RWPE2 (cell line): ENCODE data around the gene OR52K2.
"Not testable (repeated sequence)": the region's sequence is repeated elsewhere in the genome, so short reads cannot be mapped to it uniquely, and the experiment has no call there.

Experiments
- ATAC-seq: fragments of 200-7000 bp; cut with Tn5 transposase; 3 replicates; pipeline ENCODE4 v1.9.1; 2021; ENCODE audit warnings: low read depth
- DNase-seq: peaks from one replicate; pipeline ENCODE4 v3.0.0-alpha.2; 2020; ENCODE audit warnings: low spot score
- H3K27ac ChIP-seq: fragments of 450-650 bp; 2 replicates; pipeline ENCODE4 v1.5.1; 2017; ENCODE audit warnings: mild to moderate bottlenecking; ENCODE audit not compliant: poor library complexity, severe bottlenecking
- H3K27me3 ChIP-seq: fragments of 250-450 bp; sonication (Bioruptor Pico); 2 replicates; pipeline ENCODE4 v1.5.1; 2021; ENCODE audit warnings: mild to moderate bottlenecking, moderate library complexity; ENCODE audit not compliant: insufficient read depth, poor library complexity, severe bottlenecking
- H3K36me3 ChIP-seq: fragments of 250-450 bp; sonication (Bioruptor Pico); 2 replicates; pipeline ENCODE4 v1.5.1; 2020; ENCODE audit warnings: low read depth, mild to moderate bottlenecking, moderate library complexity
- H3K4me1 ChIP-seq: fragments of 250-450 bp; sonication (Bioruptor Pico); 2 replicates; pipeline ENCODE4 v1.5.1; 2021; ENCODE audit warnings: mild to moderate bottlenecking, moderate library complexity; ENCODE audit not compliant: insufficient read depth, poor library complexity, severe bottlenecking
- H3K4me3 ChIP-seq: fragments of 250-450 bp; sonication (Bioruptor Pico); 2 replicates; pipeline ENCODE4 v1.5.1; 2021; ENCODE audit warnings: mild to moderate bottlenecking, moderate library complexity; ENCODE audit not compliant: severe bottlenecking
- H3K9me3 ChIP-seq: fragments of 250-450 bp; sonication (Bioruptor Pico); 2 replicates; pipeline ENCODE4 v1.5.1; 2021; ENCODE audit warnings: mild to moderate bottlenecking, moderate library complexity; ENCODE audit not compliant: severe bottlenecking
- TF ChIP-seq, protein P1 (sequence below): fragments of 450-650 bp; IDR thresholded peaks from one replicate; pipeline ENCODE4 v1.5.1; 2017; ENCODE audit warnings: mild to moderate bottlenecking, moderate library complexity; ENCODE audit not compliant: poor library complexity, severe bottlenecking

OR52K2 gene

DNA sequence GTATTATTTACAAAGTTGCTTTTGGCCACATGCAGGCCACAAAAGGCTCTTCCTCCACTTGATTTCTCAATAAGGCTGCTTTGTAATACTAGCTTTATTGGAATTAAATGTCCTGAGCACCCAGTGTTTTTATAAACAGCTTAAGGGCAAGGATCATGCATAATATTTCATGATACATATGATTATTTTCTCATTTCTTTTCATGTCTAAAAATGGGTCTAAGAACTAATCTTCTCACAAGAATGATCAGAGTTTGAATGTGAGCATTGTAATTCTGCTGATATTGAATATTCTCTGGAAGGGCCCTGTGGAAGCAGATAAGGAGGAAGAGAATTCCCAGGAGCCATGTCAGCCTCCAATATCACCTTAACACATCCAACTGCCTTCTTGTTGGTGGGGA lies at the start of gene OR52K2:
Gene OR52K2, plus strand, starts transcription at position 301 of the 400 bp plus-strand sequence. Its CDS starts 45 bp downstream, at position 346.
- Histone ChIP-seq H3K9me3 (no peaks in the 10 kb centered on the region), H3K27ac (no peak within 1 kb of the TSS), H3K36me3 (no peaks in the 10 kb centered on the region), H3K4me3 (no peak within 1 kb of the TSS), H3K4me1 (no peaks in the 10 kb centered on the region), H3K27me3 (no peaks in the 10 kb centered on the region)
- TF ChIP-seq, protein P1, sequence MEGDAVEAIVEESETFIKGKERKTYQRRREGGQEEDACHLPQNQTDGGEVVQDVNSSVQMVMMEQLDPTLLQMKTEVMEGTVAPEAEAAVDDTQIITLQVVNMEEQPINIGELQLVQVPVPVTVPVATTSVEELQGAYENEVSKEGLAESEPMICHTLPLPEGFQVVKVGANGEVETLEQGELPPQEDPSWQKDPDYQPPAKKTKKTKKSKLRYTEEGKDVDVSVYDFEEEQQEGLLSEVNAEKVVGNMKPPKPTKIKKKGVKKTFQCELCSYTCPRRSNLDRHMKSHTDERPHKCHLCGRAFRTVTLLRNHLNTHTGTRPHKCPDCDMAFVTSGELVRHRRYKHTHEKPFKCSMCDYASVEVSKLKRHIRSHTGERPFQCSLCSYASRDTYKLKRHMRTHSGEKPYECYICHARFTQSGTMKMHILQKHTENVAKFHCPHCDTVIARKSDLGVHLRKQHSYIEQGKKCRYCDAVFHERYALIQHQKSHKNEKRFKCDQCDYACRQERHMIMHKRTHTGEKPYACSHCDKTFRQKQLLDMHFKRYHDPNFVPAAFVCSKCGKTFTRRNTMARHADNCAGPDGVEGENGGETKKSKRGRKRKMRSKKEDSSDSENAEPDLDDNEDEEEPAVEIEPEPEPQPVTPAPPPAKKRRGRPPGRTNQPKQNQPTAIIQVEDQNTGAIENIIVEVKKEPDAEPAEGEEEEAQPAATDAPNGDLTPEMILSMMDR = no peak
- ATAC-seq (no peak), DNase-seq (no peak)

- H3K9me3 ChIP-seq, H3K27me3 ChIP-seq, ATAC-seq, H3K4me1 ChIP-seq, DNase-seq, H3K27ac ChIP-seq, H3K36me3 ChIP-seq, H3K4me3 ChIP-seq: not testable (repeated sequence)
Measured at GRCh38 chr11:4406206-4406605, 42.9 kb upstream of the OR52K2 start.

- H3K4me3 ChIP-seq = no peak overlapping the region
- TF ChIP-seq, protein P1 = no peak
- no peaks in the 10 kb centered on the region for H3K4me1 ChIP-seq
- H3K36me3 ChIP-seq = no peaks in the 10 kb centered on the region
- no peak overlapping the region for H3K27ac ChIP-seq
- H3K9me3 ChIP-seq = no peaks in the 10 kb centered on the region
- H3K27me3 ChIP-seq = no peaks in the 10 kb centered on the region
- no peak for ATAC-seq
- DNase-seq = no peak
Measured at GRCh38 chr11:4416306-4416705, 32.8 kb upstream of the OR52K2 start.

GRCh38 chr11:4416816-4417215 lies 32.3 kb upstream of the OR52K2 start:
- no peak for ATAC-seq
- no peaks in the 10 kb centered on the region for H3K9me3 ChIP-seq
- no peaks in the 10 kb centered on the region for H3K36me3 ChIP-seq
- TF ChIP-seq, protein P1 = no peak
- H3K27ac ChIP-seq = no peak overlapping the region
- H3K4me1 ChIP-seq = no peaks in the 10 kb centered on the region
- H3K4me3 ChIP-seq = no peak overlapping the region
- no peaks in the 10 kb centered on the region for H3K27me3 ChIP-seq
- DNase-seq = no peak

GRCh38 chr11:4418403-4418802 lies 30.7 kb upstream of the OR52K2 start:
- Histone ChIP-seq H3K4me3 (no peak overlapping the region), H3K36me3 (no peaks in the 10 kb centered on the region), H3K27me3 (no peaks in the 10 kb centered on the region), H3K9me3 (no peaks in the 10 kb centered on the region), H3K4me1 (no peaks in the 10 kb centered on the region), H3K27ac (no peak overlapping the region)
- DNase-seq (no peak), ATAC-seq (no peak)
- TF ChIP-seq, protein P1 = no peak
